C4-2B (cell line): Measurements from ENCODE around the gene DUSP16.

Source experiments
- ZFX ChIP-seq: fragments of 450-650 bp; IDR thresholded peaks from 2 replicates; pipeline ENCODE4 v1.6.1; 2017
- TF ChIP-seq, protein P1 (sequence below): fragments of 450-650 bp; conservative IDR thresholded peaks from 2 replicates; pipeline ENCODE4 v1.5.1; 2017; ENCODE audit warnings: mild to moderate bottlenecking

DNA sequence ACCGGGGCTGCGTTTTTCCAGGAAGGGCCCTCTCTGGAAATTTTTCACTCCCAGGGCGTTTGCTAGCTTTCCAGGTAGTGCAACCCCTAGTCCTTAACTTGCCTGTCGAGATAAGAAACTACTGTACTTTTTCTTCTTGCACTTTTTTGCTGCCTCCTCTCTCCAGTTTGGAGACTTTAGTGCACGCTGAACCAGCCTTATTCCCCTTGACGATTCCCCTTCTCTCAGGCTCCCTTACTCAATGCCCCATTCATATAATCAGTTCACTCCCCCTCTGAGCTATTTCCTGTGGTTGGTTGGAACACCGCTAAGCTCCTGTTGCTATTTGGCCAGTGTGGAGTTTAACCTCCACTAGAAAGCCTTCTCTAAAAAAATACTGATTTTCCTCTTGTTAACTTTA, 49.7 kb upstream of the DUSP16 start:
- TF ChIP-seq, protein P1, sequence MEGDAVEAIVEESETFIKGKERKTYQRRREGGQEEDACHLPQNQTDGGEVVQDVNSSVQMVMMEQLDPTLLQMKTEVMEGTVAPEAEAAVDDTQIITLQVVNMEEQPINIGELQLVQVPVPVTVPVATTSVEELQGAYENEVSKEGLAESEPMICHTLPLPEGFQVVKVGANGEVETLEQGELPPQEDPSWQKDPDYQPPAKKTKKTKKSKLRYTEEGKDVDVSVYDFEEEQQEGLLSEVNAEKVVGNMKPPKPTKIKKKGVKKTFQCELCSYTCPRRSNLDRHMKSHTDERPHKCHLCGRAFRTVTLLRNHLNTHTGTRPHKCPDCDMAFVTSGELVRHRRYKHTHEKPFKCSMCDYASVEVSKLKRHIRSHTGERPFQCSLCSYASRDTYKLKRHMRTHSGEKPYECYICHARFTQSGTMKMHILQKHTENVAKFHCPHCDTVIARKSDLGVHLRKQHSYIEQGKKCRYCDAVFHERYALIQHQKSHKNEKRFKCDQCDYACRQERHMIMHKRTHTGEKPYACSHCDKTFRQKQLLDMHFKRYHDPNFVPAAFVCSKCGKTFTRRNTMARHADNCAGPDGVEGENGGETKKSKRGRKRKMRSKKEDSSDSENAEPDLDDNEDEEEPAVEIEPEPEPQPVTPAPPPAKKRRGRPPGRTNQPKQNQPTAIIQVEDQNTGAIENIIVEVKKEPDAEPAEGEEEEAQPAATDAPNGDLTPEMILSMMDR: no peak
- TF ChIP-seq ZFX: no peak
